ENCODE data around the gene UQCC2.

The UQCC2 gene

GRCh38 chr6:33725891-33726673 lies 14.6 kb upstream of the UQCC2 start:
- no peak for DNase-seq (ENCODE audit: low read depth)

- no peak for DNase-seq (ENCODE audit: low read depth)
Measured at GRCh38 chr6:33725222-33725621, 13.7 kb upstream of the UQCC2 start.

GRCh38 chr6:33724102-33725023 lies 12.9 kb upstream of the UQCC2 start:
- DNase-seq (ENCODE audit: low read depth) = no peak

GRCh38 chr6:33723371-33724085 lies 12.0 kb upstream of the UQCC2 start:
- DNase-seq (ENCODE audit: low read depth) = no peak

- no peak for DNase-seq (ENCODE audit: low read depth)
Measured at GRCh38 chr6:33722103-33722623, 10.7 kb upstream of the UQCC2 start.

- DNase-seq (ENCODE audit: low read depth) = no peak
Measured at GRCh38 chr6:33721508-33721907, 10.0 kb upstream of the UQCC2 start.

GRCh38 chr6:33720998-33721397 lies 9.5 kb upstream of the UQCC2 start:
- DNase-seq (ENCODE audit: low read depth) = no peak

GRCh38 chr6:33719326-33719987 lies 8.0 kb upstream of the UQCC2 start:
- DNase-seq (ENCODE audit: low read depth) = no peak

GRCh38 chr6:33718713-33719112 lies 7.2 kb upstream of the UQCC2 start:
- no peak for DNase-seq (ENCODE audit: low read depth)

GRCh38 chr6:33717934-33718455 lies 6.5 kb upstream of the UQCC2 start:
- no peak for DNase-seq (ENCODE audit: low read depth)

- no peak for DNase-seq (ENCODE audit: low read depth)
Measured at GRCh38 chr6:33716890-33717632, 5.6 kb upstream of the UQCC2 start.

- no peak for DNase-seq (ENCODE audit: low read depth)
Measured at GRCh38 chr6:33716379-33716778, 4.9 kb upstream of the UQCC2 start.

- DNase-seq (ENCODE audit: low read depth) = no peak
Measured at GRCh38 chr6:33714385-33715040, 3.0 kb upstream of the UQCC2 start.

- DNase-seq (ENCODE audit: low read depth) = no peak
Measured at GRCh38 chr6:33713786-33714185, 2.3 kb upstream of the UQCC2 start.

GRCh38 chr6:33712914-33713313 lies 1.4 kb upstream of the UQCC2 start:
- DNase-seq (ENCODE audit: low read depth) = no peak

GRCh38 chr6:33710296-33711121 lies 991 bp downstream of the UQCC2 start:
- DNase-seq (ENCODE audit: low read depth) = no peak

GRCh38 chr6:33709605-33710295 lies 1.8 kb downstream of the UQCC2 start:
- no peak for DNase-seq (ENCODE audit: low read depth)

GRCh38 chr6:33708516-33709204 lies 2.8 kb downstream of the UQCC2 start:
- DNase-seq (ENCODE audit: low read depth) = no peak
